A549 (cell line): ENCODE results near the gene PDZD7. TPM values are rescaled to one million over a fixed set of nuclear protein-coding genes. Genes with fewer than 3 reads are reported as not detected.

ENCODE experiments used
- ATAC-seq, 2 experiments: fragments of 200-7000 bp in 1 of 2; fragments of >200 bp in 1 of 2; cut with Nextera tagmentation in 1 of 2; cut with Tn5 transposase in 1 of 2; 3 replicates each; pipeline versions ENCODE4 v1.8.0 to v1.9.1; 2018 to 2020; ENCODE audit warnings: mild to moderate bottlenecking in 1 of 2, moderate library complexity in 1 of 2
- CTCF ChIA-PET: fragments of 300-600 bp; sonication (Branson Sonifier 250); formaldehyde crosslinking; extraction: SDS; loops from one replicate; lab custom pipeline; 2021; ENCODE audit warnings: antibody characterized with exemption, inconsistent platforms; lab: Yijun Ruan, JAX
- POLR2A ChIA-PET: fragments of 350-600 bp; formaldehyde crosslinking; extraction: SDS; loops from one replicate; lab custom pipeline; 2021; ENCODE audit warnings: antibody characterized with exemption, inconsistent platforms; lab: Yijun Ruan, JAX
- DNase-seq, 2 experiments: peaks; one replicate each; pipeline versions ENCODE4 v3.0.0 to v3.0.0-alpha.2; 2011 to 2016; ENCODE audit warnings: low read depth in 1 of 2, low spot score in 1 of 2
- FAIRE-seq: peaks from 2 replicates; lab custom pipeline; 2011; peaks lifted over from hg19 to GRCh38; lab: Jason Lieb, UNC
- H3K27ac ChIP-seq, 2 experiments: fragments of >200 bp; sonication (Bioruptor Twin); formaldehyde crosslinking; 3 replicates each; pipeline ENCODE4 v1.5.1; 2016 to 2017
- H3K4me1 ChIP-seq: fragments of >200 bp; sonication (Bioruptor Twin); formaldehyde crosslinking; 3 replicates; pipeline ENCODE4 v1.6.1; 2016
- H3K4me2 ChIP-seq: fragments of >200 bp; sonication (Bioruptor Twin); formaldehyde crosslinking; 3 replicates; pipeline ENCODE4 v1.6.1; 2016
- H3K4me3 ChIP-seq: fragments of >200 bp; sonication (Bioruptor Twin); formaldehyde crosslinking; 3 replicates; pipeline ENCODE4 v1.5.1; 2016
- H3K9me3 ChIP-seq: fragments of >200 bp; sonication (Bioruptor Twin); formaldehyde crosslinking; 3 replicates; pipeline ENCODE4 v1.6.1; 2016
- CBX2 ChIP-seq: fragments of 200-600 bp; sonication (generic); IDR thresholded peaks from 2 replicates; pipeline ENCODE4 v1.6.1; 2016; ENCODE audit warnings: low read depth, mild to moderate bottlenecking, borderline replicate concordance
- CEBPB ChIP-seq, 2 experiments: fragments of >200 bp in 1 of 2; sonication (Bioruptor Twin) in 1 of 2; formaldehyde crosslinking in 1 of 2; IDR thresholded peaks; 2 replicates each; pipeline ENCODE4 v1.6.1; 2012 to 2016
- EHF ChIP-seq: fragments of 250-450 bp; sonication (Bioruptor Pico); IDR thresholded peaks from 2 replicates; pipeline ENCODE4 v1.5.0; 2020; ENCODE audit warnings: mild to moderate bottlenecking
- EP300 ChIP-seq, 2 experiments: fragments of >200 bp; sonication (Bioruptor Twin); formaldehyde crosslinking; IDR thresholded peaks; 2 replicates in 1 of 2; 3 replicates in 1 of 2; pipeline ENCODE4 v1.6.1; 2016 to 2017
- ESRRA ChIP-seq: fragments of 150-350 bp; IDR thresholded peaks from 2 replicates; pipeline ENCODE4 v1.6.1; 2014; ENCODE audit warnings: mild to moderate bottlenecking, low read length, borderline replicate concordance
- FOSL2 ChIP-seq, 2 experiments: fragments of 450-650 bp in 1 of 2; fragments of >200 bp in 1 of 2; sonication (Bioruptor Twin) in 1 of 2; formaldehyde crosslinking; IDR thresholded peaks; 2 replicates each; pipeline versions ENCODE4 v1.5.0 to v1.6.1; 2016 to 2020; ENCODE audit warnings: mild to moderate bottlenecking in 1 of 2, moderate library complexity in 1 of 2
- HDAC2 ChIP-seq: fragments of 200-600 bp; sonication (generic); IDR thresholded peaks from 2 replicates; pipeline ENCODE4 v1.6.1; 2016
- HEYL ChIP-seq: fragments of 250-450 bp; sonication (Bioruptor Pico); IDR thresholded peaks from 2 replicates; pipeline ENCODE4 v1.8.0; 2021; ENCODE audit warnings: mild to moderate bottlenecking, moderate library complexity
- HOXA7 ChIP-seq: fragments of 250-450 bp; sonication (Bioruptor Pico); IDR thresholded peaks from 2 replicates; pipeline ENCODE4 v1.5.0; 2020; ENCODE audit warnings: mild to moderate bottlenecking, moderate library complexity
- HOXB5 ChIP-seq: fragments of 250-450 bp; sonication (Bioruptor Pico); IDR thresholded peaks from 2 replicates; pipeline ENCODE4 v1.5.0; 2020; ENCODE audit warnings: mild to moderate bottlenecking, moderate library complexity
- JUN ChIP-seq, 2 experiments: fragments of >200 bp; sonication (Bioruptor Twin); formaldehyde crosslinking; IDR thresholded peaks; 2 replicates in 1 of 2; 3 replicates in 1 of 2; pipeline ENCODE4 v1.6.1; 2016 to 2017
- JUNB ChIP-seq: fragments of >200 bp; sonication (Bioruptor Twin); formaldehyde crosslinking; IDR thresholded peaks from 2 replicates; pipeline ENCODE4 v1.6.1; 2016
- KDM1A ChIP-seq: fragments of 200-600 bp; sonication (generic); IDR thresholded peaks from 2 replicates; pipeline ENCODE4 v1.6.1; 2016; ENCODE audit warnings: low read depth, mild to moderate bottlenecking
- MAFK ChIP-seq: fragments of 450-650 bp; IDR thresholded peaks from 2 replicates; pipeline ENCODE4 v1.6.1; 2014; ENCODE audit not compliant: partially characterized antibody
- NR3C1 ChIP-seq: fragments of >200 bp; sonication (Bioruptor Twin); formaldehyde crosslinking; IDR thresholded peaks from 3 replicates; pipeline ENCODE4 v1.6.1; 2017
- RNF2 ChIP-seq: fragments of 200-600 bp; sonication (generic); IDR thresholded peaks from 2 replicates; pipeline ENCODE4 v1.6.1; 2016; ENCODE audit warnings: low read depth, mild to moderate bottlenecking, antibody characterized with exemption, moderate library complexity, borderline replicate concordance
- SMC3 ChIP-seq: fragments of >200 bp; sonication (Bioruptor Twin); formaldehyde crosslinking; IDR thresholded peaks from 3 replicates; pipeline ENCODE4 v1.6.1; 2018; ENCODE audit warnings: inconsistent platforms
- ZC3H11A ChIP-seq: fragments of 450-650 bp; IDR thresholded peaks from 2 replicates; pipeline ENCODE4 v1.6.1; 2014; ENCODE audit warnings: antibody characterized with exemption, mild to moderate bottlenecking
- ZSCAN20 ChIP-seq: fragments of 250-450 bp; sonication (Bioruptor Pico); IDR thresholded peaks from 2 replicates; pipeline ENCODE4 v1.8.0; 2022; ENCODE audit warnings: mild to moderate bottlenecking, moderate library complexity
- WGBS: methylation state at CpG from one replicate; pipeline ENCODE4 v1.1.6; 2017; ENCODE audit errors: missing lambda C conversion rate; 5-methylcytosine and 5-hydroxymethylcytosine counted together
- polyA plus RNA-seq, 4 experiments: library from polyadenylated mRNA; depleted of rRNA in 3 of 4; stranded (reverse); fragments of >200 nt; fragmentation: RNase III in 1 of 4; extraction: RNeasy Plus Mini Kit Qiagen cat#74134 plus additional on column Dnase treatment in 1 of 4; gene quantifications; 2 replicates in 3 of 4; 3 replicates in 1 of 4; pipeline ENCODE4 v1.2.3, GENCODE V29; 2011 to 2017
- TF ChIP-seq, protein P1 (sequence below): fragments of 200-600 bp; sonication (generic); IDR thresholded peaks from 2 replicates; pipeline ENCODE4 v1.6.1; 2016; ENCODE audit warnings: antibody characterized with exemption, mild to moderate bottlenecking, moderate library complexity
- TF ChIP-seq, protein P2 (sequence below): fragments of >200 bp; sonication (Bioruptor Twin); formaldehyde crosslinking; IDR thresholded peaks from 3 replicates; pipeline ENCODE4 v1.5.1; 2016
- TF ChIP-seq, protein P3 (sequence below): fragments of >200 bp; sonication (Bioruptor Twin); formaldehyde crosslinking; IDR thresholded peaks from 2 replicates; pipeline ENCODE4 v1.6.1; 2016

Gene PDZD7
- polyA plus RNA-seq, 2 of the 4 experiments (the other 2 are of a cell fraction) = 0.21 to 0.56 TPM

DNA sequence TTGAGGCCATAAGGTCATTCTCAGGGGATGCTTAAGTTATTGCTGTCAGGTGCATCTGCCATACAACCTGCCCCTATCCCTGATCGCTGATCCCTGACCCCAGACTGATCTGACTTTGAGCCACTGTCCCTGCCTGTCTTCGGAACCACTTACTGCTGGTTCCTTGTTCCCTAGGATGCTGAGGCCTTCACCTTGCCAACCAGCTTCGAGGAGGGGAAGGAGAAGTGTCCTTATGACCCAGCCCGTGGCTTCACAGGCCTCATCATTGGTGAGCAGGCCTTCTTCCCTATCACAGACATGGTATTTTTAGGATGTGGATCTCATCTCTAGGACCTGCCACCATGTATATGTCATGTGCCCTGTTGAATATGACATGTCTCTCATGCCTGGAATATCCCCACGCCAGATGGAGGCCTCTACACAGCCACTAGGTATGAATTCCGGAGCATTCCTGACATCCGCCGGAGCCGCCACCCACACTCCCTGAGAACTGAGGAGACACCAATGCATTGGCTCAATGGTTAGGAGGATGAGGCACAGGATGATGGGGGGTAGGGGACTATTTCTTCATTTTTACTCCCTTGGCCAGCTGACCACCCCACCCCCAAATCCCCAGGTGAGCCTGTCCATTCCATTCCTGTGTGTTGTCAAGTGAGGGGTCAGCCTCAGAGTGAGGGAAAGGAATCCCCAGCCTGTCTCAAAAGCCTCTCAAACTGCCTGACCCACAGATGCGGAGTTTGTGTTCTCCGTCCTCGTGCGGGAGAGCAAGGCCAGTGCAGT, 52.6 kb downstream of the PDZD7 start:
- H3K4me2 ChIP-seq = no peak overlapping the region
- ATAC-seq = no peak
- no peak for FAIRE-seq
- 89% methylated on average over 13 of the region's 13 CpGs for WGBS
- POLR2A ChIA-PET = no interaction called here
- TF ChIP-seq CEBPB (IDR thresholded peaks at IDR 0.05) = no peak
- TF ChIP-seq, all 56 proteins: peak for 0
- no peak overlapping the region for H3K4me3 ChIP-seq
- no peaks in the 10 kb centered on the region for H3K4me1 ChIP-seq
- CTCF ChIA-PET = interaction anchor here (1.0 kb wide), 1 partner anchor 16 kb away, joined by 3 read pairs; no protein-coding TSS in a partner anchor
- no peak overlapping the region for H3K27ac ChIP-seq
- no peak for DNase-seq
- H3K9me3 ChIP-seq = no peaks in the 10 kb centered on the region

DNA sequence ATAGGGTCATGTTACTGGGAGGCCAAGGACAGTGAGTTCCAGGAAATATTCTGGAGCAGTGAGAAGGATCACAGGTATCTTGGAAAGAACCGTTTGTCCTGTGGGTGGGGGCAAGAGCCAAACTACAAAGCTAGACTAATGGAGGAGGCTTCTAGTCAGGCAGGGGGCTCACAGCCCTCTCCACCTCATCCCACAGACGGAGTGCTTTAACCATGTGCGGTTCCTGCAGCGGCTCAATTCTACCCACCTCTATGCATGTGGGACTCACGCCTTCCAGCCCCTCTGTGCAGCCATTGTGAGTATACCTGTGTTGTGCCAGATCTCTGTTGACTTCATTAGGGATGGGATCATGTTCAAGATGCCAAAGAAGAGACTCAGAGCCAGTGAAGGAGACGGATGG, 53.5 kb downstream of the PDZD7 start:
- DNase-seq = no peak
- Histone ChIP-seq H3K4me3 (no peak overlapping the region), H3K4me1 (peaks cover 1% of the 10 kb centered on the region; the same call in 2 of the 3 replicates), H3K27ac (no peak overlapping the region), H3K9me3 (no peaks in the 10 kb centered on the region)
- POLR2A ChIA-PET = no interaction called here
- 87% methylated on average over 6 of the region's 6 CpGs for WGBS
- TF ChIP-seq ZC3H11A (no peak), EP300 (IDR thresholded peaks at IDR 0.05) (no peak), CBX2 (no peak), ZSCAN20 (CRISPR knock-in tag) (no peak), EHF (CRISPR knock-in tag) (no peak), CEBPB (IDR thresholded peaks at IDR 0.05) (no peak), FOSL2 (IDR thresholded peaks at IDR 0.05) (no peak), FOSL2 (CRISPR knock-in tag; IDR thresholded peaks at IDR 0.05) (no peak), MAFK (no peak), HEYL (CRISPR knock-in tag) (no peak), ESRRA (no peak), RNF2 (no peak), SMC3 (no peak), JUN (IDR thresholded peaks at IDR 0.05) (no peak)
- TF ChIP-seq, protein P1, sequence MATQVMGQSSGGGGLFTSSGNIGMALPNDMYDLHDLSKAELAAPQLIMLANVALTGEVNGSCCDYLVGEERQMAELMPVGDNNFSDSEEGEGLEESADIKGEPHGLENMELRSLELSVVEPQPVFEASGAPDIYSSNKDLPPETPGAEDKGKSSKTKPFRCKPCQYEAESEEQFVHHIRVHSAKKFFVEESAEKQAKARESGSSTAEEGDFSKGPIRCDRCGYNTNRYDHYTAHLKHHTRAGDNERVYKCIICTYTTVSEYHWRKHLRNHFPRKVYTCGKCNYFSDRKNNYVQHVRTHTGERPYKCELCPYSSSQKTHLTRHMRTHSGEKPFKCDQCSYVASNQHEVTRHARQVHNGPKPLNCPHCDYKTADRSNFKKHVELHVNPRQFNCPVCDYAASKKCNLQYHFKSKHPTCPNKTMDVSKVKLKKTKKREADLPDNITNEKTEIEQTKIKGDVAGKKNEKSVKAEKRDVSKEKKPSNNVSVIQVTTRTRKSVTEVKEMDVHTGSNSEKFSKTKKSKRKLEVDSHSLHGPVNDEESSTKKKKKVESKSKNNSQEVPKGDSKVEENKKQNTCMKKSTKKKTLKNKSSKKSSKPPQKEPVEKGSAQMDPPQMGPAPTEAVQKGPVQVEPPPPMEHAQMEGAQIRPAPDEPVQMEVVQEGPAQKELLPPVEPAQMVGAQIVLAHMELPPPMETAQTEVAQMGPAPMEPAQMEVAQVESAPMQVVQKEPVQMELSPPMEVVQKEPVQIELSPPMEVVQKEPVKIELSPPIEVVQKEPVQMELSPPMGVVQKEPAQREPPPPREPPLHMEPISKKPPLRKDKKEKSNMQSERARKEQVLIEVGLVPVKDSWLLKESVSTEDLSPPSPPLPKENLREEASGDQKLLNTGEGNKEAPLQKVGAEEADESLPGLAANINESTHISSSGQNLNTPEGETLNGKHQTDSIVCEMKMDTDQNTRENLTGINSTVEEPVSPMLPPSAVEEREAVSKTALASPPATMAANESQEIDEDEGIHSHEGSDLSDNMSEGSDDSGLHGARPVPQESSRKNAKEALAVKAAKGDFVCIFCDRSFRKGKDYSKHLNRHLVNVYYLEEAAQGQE = no peak
- TF ChIP-seq, all 56 proteins: peak for 0
- CTCF ChIA-PET = interaction anchor here (1.0 to 6.6 kb wide), 2 partner anchors 17 to 20 kb away, joined by 3 to 33 read pairs; no protein-coding TSS in a partner anchor
- FAIRE-seq (no peak), ATAC-seq (no peak)
- H3K4me2 ChIP-seq = no peak overlapping the region

DNA sequence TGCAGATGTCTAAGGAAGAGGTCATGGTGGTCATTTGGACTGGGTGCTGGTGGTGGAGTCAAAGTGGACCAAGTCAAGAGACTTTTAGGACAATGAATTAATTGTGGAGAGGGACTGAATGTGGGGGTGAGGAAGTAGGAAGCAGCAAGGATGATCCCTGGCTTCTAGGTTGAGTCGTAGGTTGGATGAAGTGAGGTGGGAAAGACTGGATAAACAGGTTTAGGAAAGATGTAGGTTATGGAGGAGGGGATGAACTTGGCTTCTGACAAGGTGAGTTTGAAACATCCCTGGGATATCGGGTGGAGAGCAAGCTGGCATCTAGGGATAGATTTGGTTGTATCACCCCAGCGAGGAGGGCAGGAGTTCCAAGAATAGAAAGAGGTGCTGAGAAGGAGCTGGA, 54.0 kb downstream of the PDZD7 start:
- no peaks in the 10 kb centered on the region for H3K9me3 ChIP-seq
- WGBS = 90% methylated on average over 3 of the region's 3 CpGs
- peaks cover 7% of the 10 kb centered on the region for H3K4me1 ChIP-seq
- ATAC-seq (no peak), FAIRE-seq (no peak), DNase-seq (no peak)
- no peak overlapping the region for H3K27ac ChIP-seq
- no peak overlapping the region for H3K4me3 ChIP-seq
- H3K4me2 ChIP-seq = no peak overlapping the region
- ChIA-PET POLR2A (no interaction called here), CTCF (interaction anchor here (0.6 to 6.6 kb wide), 2 partner anchors 20 to 37 kb away, joined by 3 to 33 read pairs; no protein-coding TSS in a partner anchor)
- TF ChIP-seq CBX2 (no peak), KDM1A (no peak), NR3C1 (no peak), ZSCAN20 (CRISPR knock-in tag) (no peak), HOXB5 (CRISPR knock-in tag) (no peak), HDAC2 (no peak), FOSL2 (IDR thresholded peaks at IDR 0.05) (no peak), FOSL2 (CRISPR knock-in tag; IDR thresholded peaks at IDR 0.05) (no peak), JUNB (no peak), HOXA7 (CRISPR knock-in tag) (no peak)
- TF ChIP-seq, protein P1 = no peak
- TF ChIP-seq, protein P2, sequence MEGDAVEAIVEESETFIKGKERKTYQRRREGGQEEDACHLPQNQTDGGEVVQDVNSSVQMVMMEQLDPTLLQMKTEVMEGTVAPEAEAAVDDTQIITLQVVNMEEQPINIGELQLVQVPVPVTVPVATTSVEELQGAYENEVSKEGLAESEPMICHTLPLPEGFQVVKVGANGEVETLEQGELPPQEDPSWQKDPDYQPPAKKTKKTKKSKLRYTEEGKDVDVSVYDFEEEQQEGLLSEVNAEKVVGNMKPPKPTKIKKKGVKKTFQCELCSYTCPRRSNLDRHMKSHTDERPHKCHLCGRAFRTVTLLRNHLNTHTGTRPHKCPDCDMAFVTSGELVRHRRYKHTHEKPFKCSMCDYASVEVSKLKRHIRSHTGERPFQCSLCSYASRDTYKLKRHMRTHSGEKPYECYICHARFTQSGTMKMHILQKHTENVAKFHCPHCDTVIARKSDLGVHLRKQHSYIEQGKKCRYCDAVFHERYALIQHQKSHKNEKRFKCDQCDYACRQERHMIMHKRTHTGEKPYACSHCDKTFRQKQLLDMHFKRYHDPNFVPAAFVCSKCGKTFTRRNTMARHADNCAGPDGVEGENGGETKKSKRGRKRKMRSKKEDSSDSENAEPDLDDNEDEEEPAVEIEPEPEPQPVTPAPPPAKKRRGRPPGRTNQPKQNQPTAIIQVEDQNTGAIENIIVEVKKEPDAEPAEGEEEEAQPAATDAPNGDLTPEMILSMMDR = no peak
- TF ChIP-seq, protein P3, sequence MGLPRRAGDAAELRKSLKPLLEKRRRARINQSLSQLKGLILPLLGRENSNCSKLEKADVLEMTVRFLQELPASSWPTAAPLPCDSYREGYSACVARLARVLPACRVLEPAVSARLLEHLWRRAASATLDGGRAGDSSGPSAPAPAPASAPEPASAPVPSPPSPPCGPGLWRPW = no peak
